ENCODE results near the gene ADGRV1.
A peak's percentile ranks its signal among the peaks of the same experiment; 100 is the strongest.
"Not testable (repeated sequence)": the region's sequence is repeated elsewhere in the genome, so short reads cannot be mapped to it uniquely, and the experiment has no call there.

ADGRV1 gene

GRCh38 chr5:91026466-91026865, 467.9 kb downstream of the ADGRV1 start:
- DNase-seq (ENCODE audit: low spot score): no peak

DNA sequence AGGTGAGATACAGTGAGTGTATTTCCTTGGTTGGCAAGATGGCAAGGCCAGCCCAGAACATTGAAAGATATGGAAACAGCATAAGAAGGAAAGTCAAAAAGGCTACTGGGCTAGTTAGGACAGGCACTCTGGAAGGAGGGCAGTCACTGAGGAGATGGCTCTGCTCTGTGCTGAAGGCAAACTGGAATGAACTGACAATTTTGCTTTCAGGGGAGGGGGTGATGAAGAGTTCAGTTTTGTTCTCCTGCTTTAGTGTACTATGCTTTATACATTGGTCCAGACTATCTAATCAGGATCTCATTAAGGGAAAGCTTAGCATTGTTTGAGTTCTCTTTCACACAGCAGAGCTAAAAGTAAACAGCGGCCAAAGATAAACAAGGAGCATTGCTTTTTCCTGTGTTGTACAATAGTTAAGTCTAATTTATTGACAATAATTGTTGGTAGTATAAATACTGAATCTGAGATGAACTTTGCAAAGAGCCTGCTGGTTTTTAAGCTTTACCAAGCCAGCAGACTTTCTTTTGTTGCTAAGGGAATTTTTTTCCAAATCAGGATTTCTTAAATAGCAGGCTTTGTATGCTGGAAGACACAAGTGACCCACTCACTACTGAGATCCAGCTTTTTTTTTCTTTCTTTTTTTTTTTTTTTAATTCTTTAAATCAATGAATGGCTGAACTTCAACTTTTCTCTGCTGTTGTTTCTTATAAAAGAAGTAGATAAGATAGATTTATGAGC, 469.0 kb downstream of the ADGRV1 start:
- DNase-seq (ENCODE audit: low spot score): no peak

- DNase-seq (ENCODE audit: low spot score): no peak
Measured at GRCh38 chr5:91028499-91028956, 469.9 kb downstream of the ADGRV1 start.

DNA sequence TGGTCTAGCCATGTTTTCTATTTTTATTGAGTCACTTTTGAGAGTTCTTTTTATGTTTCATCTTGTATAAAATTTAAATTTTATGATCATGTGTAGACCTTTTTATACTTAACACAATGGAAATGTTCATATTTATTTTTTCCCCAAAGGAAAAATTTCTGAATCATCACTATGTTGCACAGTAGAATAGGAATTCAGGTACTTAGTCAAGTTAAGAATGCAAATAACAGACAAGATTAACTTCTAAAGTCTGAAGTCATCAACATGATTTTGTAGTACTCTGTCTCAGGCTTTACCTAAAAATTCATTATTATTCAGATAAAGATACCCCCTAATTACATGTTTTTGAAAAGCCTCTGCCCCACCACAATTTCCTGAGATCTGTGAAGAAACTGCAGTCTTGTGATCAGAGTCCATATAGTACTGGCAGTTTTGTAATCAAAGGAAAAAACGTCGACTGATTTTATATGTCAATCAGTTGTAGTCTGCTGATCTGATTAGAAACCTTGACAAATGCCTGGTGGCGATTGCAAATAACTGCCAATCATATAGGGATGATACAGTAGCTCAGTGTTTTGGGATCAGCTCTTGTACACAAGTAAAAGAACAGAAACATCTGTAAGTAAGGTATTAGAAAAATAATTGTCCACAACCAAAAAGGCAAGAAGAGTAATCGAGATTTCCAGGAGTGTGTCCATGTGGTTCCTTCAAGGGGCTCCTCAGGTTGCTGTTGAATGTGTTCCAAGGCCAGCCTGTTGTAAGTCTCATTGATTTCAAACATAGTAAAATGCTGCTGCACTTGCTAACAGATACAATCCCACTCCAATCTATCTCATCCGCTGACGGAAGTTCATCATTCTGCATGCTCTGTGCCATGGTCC, 472.2 kb downstream of the ADGRV1 start:
- no peak for DNase-seq (ENCODE audit: low spot score)

- DNase-seq (ENCODE audit: low spot score): no peak
Measured at GRCh38 chr5:91031402-91031752, 472.8 kb downstream of the ADGRV1 start.

DNA sequence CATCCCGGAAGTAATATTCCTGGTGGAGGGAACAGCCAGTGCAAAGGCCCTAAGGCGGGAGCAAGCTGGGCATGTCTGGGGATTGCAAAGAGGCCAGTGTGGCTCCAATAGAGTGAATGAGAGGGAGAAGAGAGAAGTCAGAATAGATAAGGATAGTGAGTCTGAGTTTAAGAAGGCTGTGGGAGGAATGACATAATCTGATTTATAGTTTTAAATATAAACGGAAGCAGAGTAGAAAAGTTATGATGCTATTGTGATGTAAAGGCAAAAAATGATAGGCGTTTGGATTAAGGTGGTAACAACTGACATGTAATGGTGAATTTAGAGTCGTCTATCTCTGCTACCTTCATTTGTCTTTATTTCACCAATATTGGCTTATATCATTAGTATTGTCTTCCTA, 473.5 kb downstream of the ADGRV1 start:
- no peak for DNase-seq (ENCODE audit: low spot score)

GRCh38 chr5:91033370-91033769, 474.8 kb downstream of the ADGRV1 start:
- no peak for DNase-seq (ENCODE audit: low spot score)

GRCh38 chr5:91038180-91038808, 479.7 kb downstream of the ADGRV1 start:
- no peak for DNase-seq (ENCODE audit: low spot score)

DNA sequence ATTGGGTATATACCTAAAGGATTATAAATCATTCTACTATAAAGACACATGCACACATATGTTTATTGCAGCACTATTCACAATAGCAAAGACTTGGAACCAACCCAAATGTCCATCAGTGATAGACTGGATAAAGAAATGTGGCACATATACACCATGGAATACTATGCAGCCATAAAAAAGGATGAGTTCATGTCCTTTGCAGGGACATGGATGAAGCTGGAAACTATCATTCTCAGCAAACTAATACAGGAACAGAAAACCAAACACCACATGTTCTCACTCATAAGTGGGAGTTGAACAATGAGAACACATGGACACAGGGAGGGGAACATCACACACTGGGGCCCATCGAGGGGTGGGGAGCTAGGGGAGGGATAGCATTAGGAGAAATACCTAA, 482.5 kb downstream of the ADGRV1 start:
- DNase-seq (ENCODE audit: low spot score): not testable (repeated sequence)

DNA sequence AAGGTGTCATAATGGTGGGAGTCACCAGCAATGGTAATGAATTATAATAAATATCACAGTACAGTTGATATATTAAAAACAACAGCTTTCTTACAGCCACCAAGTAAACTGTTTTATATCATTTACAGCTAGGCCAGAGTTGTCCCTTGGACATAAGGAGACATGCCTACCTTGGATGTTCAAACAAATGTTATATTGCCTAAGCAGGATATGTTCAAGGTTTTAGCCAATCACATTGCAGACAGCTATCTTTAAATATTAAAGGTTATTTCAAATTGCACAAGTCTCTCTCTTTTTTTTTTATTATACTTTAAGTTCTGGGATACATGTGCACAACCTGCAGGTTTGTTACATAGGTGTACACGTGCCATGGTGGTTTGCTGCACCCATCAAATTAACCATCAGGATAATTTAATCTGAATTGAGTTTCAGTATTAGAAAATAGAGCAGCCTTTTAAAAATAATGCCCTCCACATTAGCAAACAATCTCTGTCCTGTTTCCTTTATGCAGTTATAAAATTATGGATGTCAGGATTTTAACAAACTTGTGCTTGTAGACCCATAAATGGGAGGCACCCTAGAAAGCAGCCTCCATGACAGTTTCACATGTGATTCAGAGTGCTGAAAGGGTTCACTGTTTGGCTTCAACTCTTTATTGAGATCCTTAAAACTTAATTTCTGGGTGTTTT, 483.8 kb downstream of the ADGRV1 start:
- no peak for DNase-seq (ENCODE audit: low spot score)

DNA sequence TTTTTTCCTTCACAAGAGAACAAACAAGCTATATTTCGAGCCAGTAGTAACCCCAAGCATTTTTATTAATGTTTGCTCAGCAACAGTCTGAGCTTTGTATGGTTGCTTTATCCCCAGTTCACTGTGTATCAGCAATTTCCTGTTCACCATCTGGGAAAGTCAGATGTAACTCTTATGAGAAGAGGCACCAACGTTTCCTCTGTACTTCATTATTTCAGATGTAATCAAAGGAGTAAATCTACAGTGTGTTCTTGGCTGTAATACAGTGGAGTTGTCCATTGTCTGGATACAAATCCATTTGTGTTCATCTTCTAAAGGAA, 484.3 kb downstream of the ADGRV1 start:
- peak; percentile 28 for DNase-seq (ENCODE audit: low spot score)

DNA sequence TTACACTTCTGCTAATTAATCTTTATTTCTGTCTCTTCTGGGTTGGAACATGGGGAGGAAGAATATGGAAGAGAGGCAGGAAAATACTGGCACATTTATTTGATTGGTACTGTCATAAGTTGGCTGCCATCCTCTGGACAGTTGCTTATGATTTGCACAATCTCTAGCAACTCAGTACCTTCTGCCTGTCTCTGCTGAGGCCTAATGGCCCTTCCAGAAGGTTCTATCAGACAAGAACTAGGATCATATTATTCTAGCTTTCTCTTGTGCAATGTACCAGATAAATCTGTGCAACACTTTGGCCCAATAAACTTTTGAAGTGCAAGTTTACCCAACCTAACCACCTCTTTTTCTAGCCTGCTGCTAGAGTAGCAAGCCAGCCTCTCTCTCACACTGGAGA, 489.5 kb downstream of the ADGRV1 start:
- DNase-seq (ENCODE audit: low spot score): no peak

DNA sequence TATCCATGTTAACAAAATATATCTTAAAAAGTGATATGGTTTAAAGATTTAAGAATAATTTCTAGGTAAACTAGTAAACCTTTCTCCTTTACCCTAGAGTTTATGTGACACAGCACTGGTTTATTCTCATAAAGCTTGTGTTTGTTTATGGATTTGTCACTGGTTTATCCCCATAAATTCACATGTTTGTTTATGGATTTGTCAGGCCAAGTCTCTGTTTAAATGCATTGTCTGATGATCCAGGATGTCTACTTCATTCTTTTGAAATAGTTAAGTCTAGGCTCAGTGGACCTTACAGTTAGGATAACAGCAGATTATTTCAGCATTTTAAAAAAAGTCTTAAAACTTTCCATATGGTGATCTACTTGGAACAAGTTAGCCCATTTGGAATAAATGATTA, 490.5 kb downstream of the ADGRV1 start:
- DNase-seq (ENCODE audit: low spot score): no peak

DNA sequence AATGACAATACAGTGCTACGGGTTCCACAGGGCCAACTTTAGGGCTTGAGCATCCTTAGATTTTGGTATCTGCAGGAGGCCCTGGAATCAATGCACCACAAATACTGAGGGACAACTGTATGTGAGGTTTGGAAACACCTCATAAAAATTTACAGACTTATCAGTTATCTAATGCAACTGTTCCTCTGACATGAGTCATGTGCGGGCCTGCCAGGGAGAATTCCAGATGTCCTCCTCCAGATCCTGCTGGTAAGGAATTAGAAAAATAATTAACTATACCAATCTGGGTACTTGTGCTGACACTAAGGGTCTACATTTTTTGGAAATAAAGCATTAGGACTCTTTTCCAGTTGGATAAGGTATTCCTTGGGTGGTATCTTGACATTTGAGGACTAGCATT, 491.2 kb downstream of the ADGRV1 start:
- no peak for DNase-seq (ENCODE audit: low spot score)

GRCh38 chr5:91052411-91052810, 493.8 kb downstream of the ADGRV1 start:
- DNase-seq (ENCODE audit: low spot score): not testable (repeated sequence)

GRCh38 chr5:91052977-91053740, 494.6 kb downstream of the ADGRV1 start:
- no peak for DNase-seq (ENCODE audit: low spot score)

DNA sequence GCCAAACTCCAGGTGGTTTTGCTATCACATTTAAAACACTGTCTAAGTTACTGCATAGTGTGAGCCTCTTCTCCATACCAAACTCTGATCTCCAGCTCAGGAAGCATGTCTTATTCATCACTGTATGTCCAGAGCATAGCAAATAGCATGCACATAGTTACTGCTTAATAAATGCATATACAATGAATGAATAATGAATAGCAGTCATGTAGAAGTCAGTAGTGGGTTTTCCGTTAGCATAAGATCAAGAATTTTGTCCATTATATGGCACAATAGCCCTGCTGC, 495.1 kb downstream of the ADGRV1 start:
- DNase-seq (ENCODE audit: low spot score): no peak

DNA sequence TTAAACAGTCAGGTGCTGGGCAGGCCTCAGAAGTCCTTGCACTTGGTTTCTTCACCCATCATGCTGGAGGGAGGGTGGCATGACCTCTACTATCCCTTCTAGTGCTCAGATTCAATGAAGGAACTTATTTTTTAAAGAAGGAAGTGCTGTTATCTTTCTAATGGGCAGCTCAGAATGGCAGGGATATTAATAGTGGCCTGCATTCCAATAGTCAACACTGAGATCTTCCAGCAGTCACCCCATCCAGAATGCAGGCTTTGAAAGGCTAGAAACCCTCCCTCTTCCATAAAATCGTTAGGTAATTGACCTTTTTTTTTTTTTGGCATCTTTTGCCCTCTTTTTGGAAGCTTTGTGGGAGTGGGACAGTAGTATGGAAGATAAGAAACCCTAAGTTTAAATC, 499.6 kb downstream of the ADGRV1 start:
- DNase-seq (ENCODE audit: low spot score): no peak

- DNase-seq (ENCODE audit: low spot score): no peak
Measured at GRCh38 chr5:91058575-91058974, 500.0 kb downstream of the ADGRV1 start.

- no peak for DNase-seq (ENCODE audit: low spot score)
Measured at GRCh38 chr5:91059409-91059808, 500.8 kb downstream of the ADGRV1 start.

- no peak for DNase-seq (ENCODE audit: low spot score)
Measured at GRCh38 chr5:91061094-91061493, 502.5 kb downstream of the ADGRV1 start.
